HuH-7 (cell line): ENCODE data around the gene C3orf22.
A peak's percentile ranks its signal among the peaks of the same experiment; 100 is the strongest.
"Not testable (repeated sequence)": the region's sequence is repeated elsewhere in the genome, so short reads cannot be mapped to it uniquely, and the experiment has no call there.

Experiments
- DNase-seq: peaks from one replicate; pipeline ENCODE4 v3.0.0; 2011; ENCODE audit warnings: low spot score

C3orf22 gene

DNA sequence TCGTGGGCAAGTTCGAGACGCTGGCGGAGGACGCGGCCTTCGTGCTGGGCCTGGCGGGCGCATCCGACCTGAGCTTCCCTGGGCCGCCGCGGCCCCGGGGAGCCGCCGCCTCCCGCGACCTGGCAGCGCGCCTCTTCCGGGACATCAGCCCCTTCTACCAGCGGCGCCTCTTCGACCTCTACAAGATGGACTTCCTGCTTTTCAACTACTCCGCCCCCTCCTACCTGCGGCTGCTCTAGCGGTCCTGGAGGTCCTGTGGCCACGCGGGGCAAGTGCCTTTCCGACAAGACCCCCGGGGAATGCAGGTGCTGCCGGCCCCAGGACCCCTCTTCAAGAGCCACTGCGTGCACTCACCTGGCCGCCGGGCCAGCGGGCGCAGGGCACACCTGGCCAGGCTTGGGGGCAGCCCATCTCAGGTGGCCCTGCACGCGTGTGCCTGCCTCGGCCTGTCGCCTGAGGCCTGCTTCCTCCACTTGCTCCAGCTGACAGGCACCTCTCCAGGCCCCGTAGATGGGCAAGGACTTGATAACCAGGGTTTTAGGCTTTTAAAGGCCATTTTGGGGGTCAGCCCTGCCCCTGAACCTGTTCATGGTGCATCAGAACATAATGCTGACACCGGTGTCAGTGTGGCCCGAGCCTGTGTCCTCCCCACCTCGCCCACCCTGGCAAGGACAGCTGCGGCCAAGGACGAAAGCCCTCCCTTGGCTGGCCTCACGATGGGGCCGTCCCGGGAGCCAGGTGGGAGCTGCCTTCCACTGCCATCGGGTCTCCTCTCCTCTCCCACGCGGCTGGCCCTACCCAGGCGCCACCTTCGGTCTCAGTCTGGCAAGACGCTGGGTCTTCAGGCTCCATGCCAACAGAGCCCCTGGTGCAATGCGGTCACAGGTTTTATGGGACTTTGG, 16.1 kb downstream of the C3orf22 start:
- no peak for DNase-seq

DNA sequence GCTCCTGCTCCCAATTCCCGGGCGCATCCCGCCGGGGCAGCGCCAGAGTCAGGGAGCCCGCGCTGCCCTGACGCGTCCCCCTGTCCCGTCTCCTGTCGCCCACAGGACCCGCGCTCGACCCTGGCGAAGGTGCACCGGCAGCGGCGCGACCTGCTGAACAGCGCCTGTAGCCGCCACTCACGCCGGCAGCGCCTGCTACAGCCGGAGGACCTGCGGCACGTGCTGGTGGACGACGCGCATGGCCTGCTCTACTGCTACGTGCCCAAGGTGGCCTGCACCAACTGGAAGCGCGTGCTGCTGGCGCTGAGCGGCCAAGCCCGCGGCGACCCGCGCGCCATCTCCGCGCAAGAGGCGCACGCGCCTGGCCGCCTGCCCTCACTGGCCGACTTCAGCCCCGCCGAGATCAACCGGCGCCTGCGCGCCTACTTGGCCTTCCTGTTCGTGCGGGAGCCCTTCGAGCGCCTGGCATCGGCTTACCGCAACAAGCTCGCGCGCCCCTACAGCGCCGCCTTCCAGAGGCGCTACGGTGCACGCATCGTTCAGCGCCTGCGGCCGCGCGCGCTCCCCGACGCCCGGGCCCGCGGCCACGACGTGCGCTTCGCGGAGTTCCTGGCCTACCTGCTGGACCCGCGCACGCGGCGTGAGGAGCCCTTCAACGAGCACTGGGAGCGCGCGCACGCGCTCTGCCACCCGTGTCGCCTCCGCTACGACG, 16.9 kb downstream of the C3orf22 start:
- DNase-seq = no peak

DNA sequence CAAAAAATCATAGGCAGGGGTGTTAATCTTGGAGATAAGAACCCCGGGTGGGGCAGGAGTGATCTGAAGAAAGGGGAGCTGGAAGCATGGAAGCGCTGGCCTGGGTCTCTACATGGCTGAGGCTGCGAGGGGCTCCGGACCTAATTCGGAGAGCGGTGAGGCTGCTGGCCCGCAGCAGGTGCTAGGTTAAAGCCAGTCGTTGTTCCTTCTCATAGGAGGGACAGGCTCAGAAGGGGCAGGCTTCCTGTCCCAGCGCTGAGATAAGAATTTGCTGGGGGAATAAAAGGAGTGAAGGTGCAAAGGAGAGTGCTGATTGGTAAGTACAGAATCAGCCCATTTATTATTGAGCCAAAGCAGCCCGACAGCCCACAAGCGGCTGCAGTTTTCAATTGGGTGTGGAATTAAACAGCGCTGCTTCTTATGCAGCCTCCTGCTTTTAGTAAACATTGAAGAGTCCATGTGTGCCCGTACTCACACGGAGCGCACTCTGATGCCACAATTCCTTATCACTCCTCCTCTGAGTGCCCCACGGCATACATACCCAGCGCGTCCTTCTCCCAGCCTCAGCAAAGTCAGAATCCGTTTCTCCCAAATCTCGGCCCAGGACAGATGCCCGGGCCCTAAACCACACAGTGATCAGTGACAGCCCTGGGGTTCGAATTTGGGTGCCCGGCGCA, 17.6 kb downstream of the C3orf22 start:
- DNase-seq = no peak

DNA sequence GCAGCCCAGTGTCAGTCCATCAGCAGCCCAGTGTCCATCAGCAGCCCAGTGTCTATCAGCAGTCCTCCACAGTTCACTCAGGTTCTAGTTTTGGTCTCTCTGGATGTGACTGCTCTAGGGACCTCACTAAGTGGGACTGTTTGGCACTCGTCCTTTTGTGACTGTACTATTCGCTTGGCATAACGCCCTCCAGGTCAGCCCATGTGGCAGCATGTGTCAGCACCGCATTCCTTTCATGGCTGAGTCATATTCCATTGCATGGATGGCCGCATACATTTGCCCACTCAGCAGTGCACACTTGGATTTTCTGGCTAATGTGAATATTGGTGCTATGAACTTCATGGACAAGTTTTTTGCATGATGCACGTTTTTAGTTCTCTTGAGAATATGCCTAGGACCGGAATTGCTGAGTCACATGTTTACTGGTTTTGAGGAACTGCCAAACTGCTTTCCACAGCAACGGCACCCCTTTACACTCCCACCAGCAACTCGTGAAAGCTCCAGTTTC, 18.3 kb downstream of the C3orf22 start:
- no peak for DNase-seq

DNA sequence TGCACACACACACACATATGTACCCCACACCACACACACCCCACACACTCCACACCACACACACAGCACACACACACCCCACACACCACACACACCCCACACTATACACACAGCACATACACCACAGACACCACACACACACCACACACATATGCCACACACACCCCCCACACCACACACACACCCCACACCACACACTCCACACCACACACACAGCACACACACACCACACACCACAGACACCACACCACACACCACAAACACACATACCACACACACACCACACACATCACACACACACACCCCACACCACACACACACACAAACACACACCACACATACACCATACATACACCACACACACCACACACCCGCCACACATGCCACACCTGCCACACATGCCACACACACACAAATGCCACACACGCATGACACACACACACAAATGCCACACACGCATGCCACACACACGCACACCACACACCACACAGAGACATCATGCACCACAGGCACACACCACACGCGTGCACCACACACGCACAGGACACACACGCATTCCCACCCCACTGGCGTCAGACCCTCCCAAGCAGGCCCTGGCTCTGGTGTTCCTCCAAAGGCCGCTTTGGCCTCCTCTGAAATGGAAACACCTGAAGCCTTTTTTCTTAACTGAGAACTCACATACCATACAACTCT, 19.0 kb downstream of the C3orf22 start:
- no peak for DNase-seq

DNA sequence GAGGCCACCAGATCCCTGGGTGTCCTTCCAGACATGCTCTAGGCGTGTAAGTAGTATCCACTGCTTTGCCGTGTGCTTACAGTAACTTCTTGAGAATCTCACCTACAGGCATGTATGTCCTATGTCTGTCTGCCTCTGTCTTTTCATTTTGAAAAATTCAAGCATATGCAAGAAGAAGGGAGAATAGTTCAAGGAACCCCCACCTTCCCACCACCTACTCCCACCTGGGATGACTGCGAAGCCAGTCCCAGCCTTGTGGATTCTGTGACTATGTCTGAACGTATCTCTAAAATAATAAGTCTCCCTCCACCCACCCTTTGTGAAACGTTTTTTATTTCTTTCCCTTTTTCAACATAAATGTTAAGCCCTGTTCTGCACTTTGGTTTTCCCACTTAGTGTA, 19.8 kb downstream of the C3orf22 start:
- no peak for DNase-seq

DNA sequence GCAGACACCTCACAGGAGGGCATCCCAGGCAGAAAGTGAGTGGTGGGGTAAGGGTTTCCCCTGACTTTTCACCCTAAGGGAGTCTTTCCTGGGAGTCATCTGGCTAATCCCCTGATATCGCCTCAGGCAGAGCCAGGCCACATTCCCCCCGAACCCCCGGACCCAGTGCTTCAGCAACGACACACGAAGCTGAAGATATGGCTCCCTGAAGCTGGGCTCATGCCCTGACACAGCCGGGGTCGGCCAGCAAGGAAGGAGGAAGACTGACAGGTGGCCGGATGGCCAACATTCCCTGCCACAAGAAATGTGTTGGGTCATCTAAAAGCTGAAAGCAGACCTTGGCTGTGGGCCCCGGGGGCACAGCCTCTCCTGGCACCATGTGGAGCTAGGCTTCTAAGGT, 20.4 kb downstream of the C3orf22 start:
- no peak for DNase-seq

DNA sequence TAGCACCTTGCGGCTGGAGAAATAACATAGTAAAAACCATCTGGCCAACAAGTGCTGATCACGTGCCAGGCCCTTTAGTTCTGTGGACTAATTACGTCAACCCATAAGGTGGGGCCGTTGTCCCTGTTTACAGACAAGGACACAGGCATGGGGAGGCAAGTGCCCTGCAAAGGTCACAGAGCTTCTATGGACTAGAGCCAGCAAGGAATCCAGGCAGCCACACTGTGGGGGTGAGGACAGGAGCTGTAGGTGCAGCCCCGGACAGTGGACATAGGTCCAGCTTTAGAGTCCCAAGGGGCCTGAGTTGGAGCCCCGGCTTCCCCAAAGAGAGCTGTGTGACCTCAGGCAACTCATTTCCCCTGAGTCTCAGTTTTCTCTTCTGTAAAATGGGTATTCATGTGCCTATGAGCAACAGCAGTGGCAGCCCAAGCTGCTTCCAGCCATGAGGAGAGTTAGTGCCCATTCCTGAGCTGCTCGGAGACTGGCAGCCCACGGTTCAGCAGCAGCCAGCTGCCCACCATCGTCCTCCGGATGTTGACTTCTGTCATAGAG, 20.9 kb downstream of the C3orf22 start:
- DNase-seq = no peak

DNA sequence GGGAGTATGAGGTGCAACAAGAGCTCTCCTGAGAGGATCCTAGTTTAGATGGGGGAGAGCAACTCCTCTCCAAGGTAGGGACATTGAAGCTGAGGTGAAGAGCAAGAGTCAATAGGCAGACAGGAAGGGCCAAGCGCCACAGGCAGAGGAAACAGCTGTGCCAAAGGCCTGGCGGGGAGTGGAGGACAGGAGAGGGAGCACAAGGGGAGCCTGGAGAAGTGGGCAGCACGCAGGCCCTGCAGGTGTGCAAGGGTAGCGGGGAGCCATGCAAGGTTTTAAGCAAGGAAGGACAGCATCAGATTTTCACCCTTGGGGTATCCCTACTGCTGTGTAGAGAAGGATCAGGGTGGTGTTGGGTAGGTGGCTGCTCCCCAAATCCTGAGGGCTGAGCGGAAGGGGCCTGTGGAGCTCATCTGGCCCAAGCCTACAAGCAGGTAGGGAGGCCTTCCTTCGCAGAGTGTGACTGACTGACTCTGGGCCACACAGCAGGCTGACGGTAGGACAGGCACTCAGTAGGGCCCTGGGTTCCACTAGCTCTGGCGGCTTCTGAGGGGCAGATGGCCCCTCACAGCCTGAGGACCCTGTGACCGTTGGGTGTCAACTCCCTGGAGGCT, 21.5 kb downstream of the C3orf22 start:
- no peak for DNase-seq

DNA sequence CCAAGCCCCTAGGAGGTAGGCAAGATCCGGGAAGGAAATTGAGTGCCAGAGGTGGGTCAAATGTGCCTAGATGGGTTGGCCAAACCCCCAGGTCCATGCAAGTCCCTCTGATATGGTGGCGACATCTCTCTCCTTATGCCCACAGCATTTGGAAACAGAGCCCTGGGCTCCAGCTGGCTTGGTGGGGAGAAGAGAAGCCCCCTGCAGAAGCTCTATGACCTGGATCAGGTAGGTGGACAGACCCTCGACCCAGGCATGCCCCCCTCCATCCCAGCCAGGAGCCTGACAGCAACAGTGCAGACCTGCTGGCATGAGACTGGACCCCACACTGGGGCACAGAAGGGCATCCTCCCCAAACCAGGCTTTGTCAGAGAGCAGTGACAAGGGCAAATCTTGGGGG, 22.6 kb downstream of the C3orf22 start:
- DNase-seq = no peak

DNA sequence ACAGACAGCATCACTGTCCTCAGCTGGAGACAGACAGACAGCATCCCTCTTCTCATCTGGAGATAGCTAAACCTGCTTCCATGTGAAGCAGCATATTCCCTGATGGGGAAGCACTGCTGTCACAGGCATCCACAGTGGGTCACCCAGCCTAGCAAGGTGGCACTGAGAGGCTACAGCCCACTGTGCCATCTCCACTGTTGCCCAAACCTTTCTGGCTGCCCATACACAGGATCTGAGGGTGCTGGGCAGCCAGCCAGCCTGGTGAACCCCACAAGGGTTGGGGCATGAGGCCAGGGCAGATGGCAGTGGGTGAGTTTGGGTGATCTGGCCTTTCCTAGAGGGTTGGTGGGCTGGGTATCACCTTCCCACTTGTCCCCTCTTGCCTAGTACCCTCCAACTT, 23.1 kb downstream of the C3orf22 start:
- no peak for DNase-seq

DNA sequence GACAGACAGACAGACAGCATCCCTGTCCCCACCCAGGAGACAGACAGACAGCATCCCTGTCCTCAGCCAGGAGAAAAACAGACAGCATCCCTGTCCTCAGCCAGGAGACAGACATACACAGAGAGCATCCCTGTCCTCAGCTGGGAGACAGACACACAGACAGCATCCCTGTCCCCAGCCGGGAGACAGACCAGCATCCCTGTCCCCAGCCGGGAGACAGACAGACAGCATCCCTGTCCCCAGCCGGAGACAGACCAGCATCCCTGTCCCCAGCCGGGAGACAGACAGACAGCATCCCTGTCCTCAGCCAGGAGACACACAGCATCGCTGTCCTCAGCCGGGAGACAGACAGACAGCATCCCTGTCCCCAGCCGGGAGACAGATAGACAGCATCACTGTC, 24.0 kb downstream of the C3orf22 start:
- DNase-seq = not testable (repeated sequence)

DNA sequence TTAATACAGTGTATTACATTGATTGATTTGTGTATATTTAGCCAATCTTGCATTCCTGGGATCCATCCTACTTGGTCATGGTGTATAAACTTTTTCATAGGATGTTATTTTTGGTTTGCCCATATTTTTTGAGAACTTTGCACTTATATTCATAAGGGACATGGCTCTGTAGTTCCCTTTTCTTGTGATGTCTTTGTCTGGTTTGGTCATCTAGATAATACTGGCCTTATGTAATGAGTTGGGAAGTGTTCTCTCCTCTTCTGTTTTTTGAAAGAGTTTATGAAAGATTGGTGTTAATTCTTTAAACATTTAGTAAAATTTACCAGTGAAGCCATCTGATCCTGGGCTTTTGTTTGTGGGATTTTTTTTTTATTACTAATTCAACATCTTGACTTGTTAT, 25.2 kb downstream of the C3orf22 start:
- DNase-seq = no peak

DNA sequence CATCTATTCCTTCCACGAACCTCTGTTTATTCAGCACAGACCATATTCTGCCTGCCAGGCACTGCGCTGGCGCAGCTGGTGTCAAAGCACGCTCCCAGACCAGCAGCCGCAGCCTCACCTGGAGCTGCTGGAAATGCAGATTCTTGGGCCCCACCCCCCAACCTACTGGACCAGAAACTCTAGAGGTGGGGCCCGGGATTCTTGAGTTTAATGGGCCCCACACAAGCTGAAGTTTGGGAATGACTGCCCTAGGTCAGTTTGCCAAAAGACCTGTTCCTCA, 27.7 kb downstream of the C3orf22 start:
- no peak for DNase-seq

DNA sequence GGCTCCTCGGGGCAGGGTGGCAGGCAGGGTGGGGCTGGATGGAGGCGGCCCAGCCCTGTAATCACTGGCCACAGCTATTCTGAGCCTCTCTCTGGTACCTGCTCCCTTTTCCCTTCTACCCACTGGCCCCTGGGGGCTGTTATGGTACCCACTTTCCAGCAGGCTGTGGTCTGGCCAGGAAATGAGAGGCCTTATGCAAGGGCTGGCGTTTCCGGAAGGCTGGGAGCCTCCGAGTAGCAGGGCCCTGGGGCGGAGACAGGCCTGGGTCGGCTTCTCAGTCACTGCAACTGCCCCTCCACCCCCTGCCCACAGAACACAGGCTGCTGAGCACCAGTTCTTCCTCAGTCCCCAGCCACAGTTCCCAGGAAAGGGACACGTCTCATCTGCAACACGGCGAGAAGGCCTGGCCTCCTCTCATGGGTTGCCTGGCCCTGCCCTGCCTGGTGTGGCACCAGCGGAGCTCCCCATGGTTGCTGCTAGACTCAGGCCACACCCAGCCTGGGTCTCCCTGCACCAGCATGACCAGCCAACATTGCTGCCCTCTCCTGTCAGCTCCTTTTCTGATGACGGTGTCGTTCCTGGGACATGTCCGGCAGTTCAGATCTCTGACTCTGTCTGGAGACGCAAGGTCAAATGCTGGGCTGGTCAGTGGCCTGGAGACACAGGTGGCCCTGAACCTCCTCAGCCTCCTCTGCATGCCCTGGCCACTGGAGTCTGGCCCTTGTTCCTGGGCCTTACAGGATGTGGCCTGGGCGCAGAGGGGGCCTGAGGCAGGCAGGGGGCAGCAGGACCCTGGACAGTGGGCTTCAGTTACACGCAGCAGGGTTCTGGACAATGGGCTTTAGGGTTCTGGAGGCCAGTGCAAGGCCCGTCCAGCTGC, 28.3 kb downstream of the C3orf22 start:
- DNase-seq = no peak

DNA sequence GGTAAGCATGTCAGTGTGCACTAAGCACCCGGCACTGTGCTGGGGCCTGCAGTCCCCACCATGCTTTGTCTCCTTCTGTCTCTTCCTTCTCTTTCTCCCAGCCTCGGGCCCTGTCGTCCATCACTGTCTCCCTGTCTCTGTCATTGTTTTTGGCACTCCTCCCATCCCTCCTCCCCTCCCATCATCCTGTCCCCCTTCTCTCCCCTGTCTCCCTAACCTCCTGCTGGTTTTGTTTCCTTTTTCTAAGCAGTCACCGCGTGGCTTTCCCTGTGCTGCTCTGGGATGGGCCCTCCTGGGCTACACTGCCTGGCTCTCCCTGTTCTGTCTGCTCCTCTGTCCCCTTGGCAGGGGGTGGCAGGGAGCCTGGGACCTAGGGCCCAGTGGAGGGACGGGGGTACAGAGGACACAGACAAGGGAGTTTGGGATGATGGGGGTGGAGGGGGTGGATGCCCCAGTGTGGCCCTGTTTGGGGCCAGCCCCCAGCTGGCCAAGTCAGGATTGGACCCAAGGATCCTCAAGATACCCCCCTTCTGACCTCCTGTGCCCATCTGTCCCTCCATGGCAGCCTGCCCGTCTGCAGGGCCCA, 29.1 kb downstream of the C3orf22 start:
- DNase-seq = no peak

DNA sequence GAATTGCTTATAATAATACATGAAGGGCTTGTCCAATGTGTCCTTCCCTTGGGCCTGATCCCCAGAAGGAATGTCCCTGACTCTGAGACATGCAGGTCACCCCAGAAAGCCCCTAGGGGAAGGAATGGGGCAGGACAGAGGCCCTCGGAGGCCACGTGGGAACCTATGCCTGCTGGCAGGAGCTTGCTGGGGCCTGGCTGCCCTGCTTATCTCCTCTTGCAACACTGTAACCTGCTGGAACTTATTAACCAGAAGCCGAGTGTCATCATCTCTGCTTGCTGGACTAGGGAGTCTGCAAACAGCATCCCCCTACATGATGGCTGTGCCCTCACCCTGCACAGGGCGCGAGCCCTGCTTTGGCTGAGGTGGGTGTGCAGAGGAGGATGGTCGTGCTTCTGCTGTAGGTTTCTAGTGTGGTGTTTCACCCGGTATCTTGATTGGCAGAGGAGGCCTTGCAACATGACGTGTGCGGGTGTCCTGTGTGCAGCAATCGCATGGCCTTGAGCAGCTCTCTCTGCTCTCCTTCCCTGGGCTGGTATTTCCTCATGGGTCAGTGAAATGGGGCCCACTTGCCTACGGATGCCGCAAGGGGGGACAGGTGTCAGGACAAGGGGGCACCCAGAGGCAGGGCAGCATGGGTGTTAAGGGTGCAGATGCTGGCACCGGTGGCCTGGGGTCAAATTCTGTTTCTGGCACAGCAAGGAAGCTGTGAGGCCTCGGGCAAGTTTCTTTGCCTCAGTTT, 29.8 kb downstream of the C3orf22 start:
- DNase-seq = peak; percentile 96

DNA sequence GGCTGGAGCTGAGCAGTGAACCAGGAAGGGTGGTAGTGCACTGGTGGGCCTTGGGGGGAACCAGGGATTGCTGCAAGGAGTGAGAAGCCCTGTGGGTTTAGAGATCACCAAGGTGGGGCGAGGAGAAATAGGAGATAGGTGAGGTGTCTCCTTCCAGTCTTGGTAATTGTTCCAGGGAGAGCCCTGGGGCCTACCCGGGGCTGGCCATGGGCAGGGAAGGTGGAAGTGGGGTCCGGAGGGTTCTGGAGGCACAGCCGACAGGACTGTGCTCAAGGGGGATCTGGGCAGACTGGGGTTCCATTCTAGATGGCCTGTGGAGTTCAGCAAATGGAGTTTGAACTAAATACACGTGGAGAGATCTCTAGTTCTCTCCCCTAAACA, 30.3 kb downstream of the C3orf22 start:
- no peak for DNase-seq

DNA sequence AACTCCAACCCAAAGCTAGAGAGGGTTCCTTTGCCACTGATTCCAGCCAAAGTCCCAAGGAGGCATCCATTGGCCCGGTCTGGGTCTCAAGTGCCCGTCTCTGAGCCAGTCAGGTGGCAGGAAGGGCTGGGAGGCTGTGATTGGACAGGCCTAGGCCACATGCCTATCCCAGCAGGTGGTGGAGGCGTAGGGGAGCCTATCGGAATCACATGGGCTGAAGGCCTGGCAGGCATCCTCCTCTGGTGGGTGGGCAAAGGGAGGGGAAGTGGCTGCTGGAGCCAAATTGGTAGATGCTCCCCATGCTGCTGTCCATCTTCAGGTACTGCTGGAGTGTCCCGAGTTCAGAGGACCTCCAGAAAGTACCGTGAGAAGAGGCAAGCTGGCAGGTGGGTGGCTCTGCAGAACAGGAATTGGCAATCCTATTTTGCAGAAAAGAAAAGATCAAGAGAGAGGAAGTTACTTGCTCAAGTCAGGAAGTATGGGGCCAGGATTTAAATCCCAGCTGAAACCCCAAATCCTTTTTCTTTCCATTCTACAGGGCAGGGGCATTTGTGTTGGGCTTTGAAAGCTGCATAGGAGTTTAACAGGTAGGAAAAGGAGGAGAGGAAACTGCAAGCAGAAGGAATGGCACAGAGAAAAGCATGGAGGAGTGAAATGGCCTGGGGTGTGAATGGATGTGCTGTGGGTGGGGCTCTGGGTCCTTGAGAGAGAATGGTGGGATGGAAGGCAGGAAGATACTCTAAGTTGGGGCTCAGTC, 31.1 kb downstream of the C3orf22 start:
- DNase-seq = no peak
